GM15510 (cell line): ENCODE data around the gene PRCD.

Experiments used
- POLR2A ChIP-seq: IDR thresholded peaks from 3 replicates; pipeline ENCODE4 v1.6.1; 2011; ENCODE audit warnings: borderline replicate concordance; ENCODE audit not compliant: insufficient read length; ENCODE audit errors: extremely low read depth

PRCD gene

DNA sequence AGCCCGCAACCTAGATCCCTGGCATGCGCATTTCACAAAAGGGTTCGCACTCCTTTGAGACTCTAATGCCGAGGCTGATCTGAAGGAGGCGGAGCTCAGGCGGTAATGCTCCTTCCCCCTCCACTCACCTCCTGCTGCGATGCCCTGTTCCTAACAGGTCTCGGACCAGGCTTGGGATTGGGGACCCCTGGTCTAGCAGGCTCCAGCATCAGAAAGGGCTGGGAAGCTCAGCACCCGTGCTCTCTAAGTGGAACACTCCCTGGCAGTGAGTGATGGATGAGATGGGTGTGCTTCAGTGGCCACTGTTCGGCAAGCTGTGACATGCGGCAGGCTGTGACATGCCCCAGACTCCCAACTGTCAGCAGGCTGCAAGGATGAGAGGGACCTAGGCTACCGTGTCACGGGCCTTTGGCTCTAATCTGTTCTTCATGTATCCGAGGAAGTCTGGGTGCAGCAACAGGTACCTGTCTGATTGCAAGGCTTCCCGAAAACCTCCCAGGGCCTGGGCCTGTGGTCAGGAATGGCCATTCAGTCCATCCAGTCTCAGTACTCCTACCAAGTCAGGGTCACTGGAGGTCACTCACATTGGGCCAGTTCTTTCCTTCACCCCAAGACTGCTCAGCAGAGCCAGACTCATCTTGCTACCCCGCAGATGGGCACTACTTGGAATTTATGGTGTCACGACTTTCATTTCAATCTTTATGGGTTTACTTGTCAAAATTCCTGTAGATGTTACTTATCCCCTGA is 47.1 kb downstream of the PRCD start:
- no peak for TF ChIP-seq POLR2A

DNA sequence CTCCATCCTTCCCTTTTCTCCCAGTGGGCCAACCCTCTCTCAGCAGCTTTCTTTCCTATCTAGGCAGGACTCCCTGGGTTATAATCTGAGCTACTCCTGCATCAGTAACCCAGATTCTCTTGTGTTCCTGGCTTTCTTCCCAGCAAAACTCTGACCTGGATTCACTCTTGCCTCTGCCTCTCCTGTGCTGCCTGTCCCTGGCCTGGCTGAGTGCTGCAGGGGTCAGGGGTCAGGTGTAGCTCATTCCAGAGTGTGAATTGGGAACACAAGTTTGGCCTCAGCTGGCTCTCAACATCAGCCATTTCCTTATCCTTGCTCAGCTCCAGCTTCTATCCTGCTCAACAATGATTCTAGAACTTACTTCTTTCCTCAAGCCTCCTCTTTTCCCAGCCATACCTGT is 48.3 kb downstream of the PRCD start:
- TF ChIP-seq POLR2A, result no peak

DNA sequence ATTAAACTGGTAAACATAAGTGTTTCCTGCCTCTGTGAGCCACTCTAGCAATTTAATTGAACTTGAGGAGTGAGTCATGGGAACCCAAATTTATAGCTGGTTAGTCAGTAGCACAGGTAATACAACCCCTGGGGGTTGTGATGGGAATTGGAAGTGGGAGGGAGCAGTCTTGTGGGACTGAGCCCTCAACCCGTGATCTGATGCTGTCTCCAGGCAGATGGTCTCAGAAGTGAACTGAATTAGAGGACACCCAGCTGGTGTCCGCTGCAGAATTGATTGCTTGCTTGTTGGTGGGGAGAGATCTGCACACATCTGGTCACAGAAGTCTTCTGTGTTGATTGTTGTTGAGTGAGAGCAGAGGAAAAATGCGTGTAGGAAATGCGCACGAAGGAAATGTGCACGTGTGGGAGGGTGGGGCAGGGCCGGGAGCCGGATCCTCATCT is 53.6 kb downstream of the PRCD start:
- no peak for TF ChIP-seq POLR2A

DNA sequence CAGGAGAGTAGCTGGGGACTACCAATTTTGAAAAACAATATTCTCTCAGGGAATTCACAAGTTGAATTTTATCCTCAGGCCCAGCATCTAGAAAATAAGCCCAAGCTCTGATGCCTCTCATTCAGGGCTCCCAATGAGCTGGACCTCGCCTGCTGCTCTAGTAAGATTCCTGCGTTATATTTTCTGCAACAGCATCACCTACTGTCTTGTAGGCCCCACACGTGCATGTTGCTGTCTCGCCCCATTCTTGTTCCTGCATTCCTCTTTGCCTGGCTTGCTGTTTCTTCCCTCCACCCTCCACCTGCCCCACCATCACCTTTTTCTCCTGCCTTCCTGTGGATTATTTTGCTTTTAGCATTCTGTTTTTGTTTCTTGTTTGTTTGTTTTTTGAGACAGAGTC is 54.1 kb downstream of the PRCD start:
- TF ChIP-seq POLR2A, result no peak

DNA sequence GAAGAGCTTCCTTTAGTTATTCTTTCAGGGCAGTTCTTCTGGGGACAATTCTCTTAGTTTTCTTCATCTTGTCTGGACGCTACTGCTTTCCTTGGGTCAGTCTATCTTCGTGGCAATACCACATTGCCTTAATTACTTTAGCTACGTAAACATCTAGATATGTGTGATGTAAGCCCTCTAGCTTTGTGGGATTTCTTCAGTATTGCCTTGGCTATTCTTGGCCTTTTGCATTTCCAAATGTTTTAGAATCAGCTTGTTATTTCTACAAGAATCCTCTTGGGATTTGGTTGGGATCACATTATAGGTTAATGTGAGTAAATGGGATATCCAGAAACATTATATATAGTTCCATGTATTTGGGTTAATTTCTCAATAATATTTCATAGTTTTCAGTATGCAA is 54.8 kb downstream of the PRCD start:
- TF ChIP-seq POLR2A, result no peak
